GM19468 (cell line): ENCODE measurements around the gene FAM83C.

Experiments
- ATAC-seq: cut with Tn5 transposase; IDR thresholded peaks from one replicate; pipeline ENCODE4 v1.9.1; 2021; ENCODE audit warnings: mild to moderate bottlenecking, moderate library complexity, moderate number of reproducible peaks; ENCODE audit not compliant: unreplicated experiment; ENCODE audit errors: extremely low read depth

Gene FAM83C

GRCh38 chr20:35286077-35286898, 5.9 kb downstream of the FAM83C start:
- no peak for ATAC-seq

GRCh38 chr20:35285806-35286076, 6.5 kb downstream of the FAM83C start:
- ATAC-seq, result no peak

DNA sequence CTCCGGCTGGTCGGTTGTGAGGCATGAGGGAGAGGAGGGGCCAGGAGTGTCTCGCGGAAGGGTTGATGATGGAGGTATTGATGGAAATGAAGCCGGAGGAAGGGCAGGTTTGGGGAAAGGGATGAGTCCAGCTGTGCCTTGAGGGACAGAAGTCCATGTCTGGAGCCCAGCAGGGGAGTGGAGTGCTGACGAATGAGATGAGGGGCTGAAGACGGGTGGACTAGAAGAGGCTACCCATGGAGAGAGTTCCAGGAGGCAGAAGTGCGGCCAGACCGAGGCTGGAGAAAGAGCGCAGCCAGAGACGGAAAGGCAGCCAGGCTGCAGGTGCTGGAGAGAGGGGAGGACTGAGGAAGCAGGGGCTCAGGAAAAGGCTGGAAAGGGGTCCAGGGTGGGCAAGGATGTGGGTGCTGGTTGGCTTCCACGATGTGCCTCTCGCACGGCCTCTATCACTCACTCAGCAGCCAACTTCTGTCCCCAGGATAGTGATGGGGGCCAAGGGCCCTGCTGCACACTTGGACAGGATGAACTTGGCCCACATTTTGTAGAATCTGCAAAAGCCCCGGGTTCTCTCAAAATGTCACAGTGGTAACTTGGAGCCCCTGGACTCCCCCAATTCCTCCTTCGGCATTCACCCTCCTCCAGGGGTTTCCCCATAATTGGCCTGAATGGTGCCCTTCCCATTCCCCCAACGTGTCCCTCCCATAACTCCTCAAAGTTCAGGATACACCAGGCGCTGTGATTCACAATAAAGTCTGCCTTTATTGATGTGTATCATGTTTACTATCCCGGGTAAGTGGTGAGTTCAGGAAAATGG, 7.0 kb downstream of the FAM83C start:
- no peak for ATAC-seq

DNA sequence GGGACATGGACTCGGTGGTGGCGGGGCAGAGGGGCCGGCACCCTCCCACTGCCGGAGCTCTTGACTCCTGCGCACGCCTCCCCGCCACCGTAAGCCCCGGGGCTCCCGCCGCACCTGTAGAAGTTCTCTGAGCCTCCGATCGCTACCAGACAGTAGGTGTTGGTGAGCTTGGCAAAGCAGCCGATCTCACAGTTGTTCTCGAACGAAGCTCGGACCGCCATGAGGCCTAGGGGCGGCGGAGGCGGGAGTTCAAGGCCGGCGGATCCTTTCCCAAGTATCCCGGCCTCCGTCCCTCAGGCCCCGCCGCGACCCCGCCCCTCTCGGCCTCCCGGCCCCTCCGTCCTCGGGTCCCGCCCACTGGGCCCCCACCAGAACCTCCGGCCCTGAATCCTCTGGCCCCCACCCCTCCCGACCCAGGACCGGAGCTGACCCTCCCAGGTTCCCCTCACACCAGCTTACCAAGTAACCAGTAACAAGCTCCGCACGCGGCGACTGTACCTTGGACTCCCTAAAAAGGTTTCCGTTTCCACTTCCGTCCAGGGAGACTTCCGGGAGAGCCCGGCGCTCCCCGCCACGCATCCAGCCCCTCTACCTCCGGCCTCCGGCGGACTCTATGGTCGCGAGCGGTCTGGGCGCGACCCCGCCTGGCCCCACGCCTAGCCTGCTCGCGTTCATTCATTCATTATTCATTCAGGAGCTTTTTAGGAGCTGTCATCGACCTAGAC, 7.8 kb downstream of the FAM83C start, which contains the start of gene EIF6:
TSS of gene EIF6 (minus strand) at position 506 of the 725 bp plus-strand sequence. CDS start at position 221, 285 bp downstream.
- ATAC-seq, result no peak

DNA sequence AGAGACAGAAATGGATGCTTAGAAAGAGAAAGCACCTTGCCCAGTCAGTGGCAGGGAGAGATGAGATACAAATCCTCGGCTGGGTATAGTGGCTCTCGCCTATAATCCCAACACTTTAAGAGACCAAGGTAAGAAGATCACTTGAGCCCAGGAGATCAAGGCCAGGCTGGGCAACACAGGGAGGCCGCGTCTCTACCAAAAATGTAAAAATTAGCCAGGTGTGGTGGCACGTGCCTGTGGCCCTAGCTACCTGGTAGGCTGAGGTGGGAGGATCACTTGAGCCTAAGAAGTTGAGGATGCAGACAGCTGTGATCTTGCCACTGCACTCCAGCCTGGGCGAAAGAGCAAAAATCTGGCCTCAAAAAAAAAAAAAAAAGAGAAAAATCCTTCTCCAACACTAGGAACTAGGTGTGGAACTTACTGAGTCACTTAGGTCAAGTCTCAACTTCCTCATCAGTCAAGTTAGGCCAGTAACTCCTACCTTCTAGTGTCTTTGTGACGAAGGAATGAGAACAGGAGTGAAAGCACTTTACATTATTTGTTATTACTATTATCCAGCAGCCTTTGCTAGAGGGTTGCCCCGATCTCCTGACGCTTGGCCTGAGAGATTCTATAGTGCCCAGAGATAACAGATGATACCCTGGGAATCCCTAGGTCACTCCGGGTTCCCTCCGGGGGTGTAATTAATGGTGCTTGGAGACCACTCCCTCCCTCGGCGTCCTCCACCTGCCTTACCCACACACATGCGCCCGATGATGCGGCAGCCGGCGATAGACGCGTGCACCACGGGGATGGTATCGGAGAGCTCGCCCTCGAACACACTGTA, 8.6 kb downstream of the FAM83C start:
- no peak for ATAC-seq

- ATAC-seq, result no peak
Observed at GRCh38 chr20:35281506-35282101, 10.6 kb downstream of the FAM83C start.

- no peak for ATAC-seq
Observed at GRCh38 chr20:35280523-35280922, 11.7 kb downstream of the FAM83C start.

DNA sequence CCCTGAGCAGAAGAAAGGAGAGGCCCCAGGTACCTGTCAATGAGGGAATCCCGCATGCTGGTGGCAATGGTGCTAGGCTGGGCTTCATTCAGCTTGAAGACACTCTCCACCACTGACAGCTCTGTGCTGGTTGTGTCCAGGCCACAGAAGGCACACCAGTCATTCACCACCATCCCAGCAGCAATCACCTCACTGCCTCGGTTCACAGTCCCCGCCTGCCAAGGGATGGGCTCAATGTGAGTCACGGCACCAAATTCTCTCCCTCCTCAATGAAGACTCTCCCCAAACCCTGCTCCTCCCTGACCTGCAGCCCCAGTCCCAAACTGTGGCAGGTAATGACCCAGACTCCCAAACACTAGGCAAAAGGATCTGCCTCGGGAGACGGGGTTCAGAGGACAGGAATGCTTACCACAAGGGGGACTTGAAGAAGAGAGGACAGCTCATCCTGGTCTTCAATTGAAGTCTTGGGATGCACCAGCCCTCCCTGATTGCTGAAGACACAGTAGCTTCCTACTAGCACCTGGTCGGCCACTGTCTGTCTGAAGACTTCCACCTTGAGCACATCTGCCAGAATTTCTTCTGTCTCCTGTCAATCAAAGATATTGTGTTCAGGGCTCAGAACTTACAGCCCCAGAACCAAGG, 12.6 kb downstream of the FAM83C start:
- no peak for ATAC-seq

DNA sequence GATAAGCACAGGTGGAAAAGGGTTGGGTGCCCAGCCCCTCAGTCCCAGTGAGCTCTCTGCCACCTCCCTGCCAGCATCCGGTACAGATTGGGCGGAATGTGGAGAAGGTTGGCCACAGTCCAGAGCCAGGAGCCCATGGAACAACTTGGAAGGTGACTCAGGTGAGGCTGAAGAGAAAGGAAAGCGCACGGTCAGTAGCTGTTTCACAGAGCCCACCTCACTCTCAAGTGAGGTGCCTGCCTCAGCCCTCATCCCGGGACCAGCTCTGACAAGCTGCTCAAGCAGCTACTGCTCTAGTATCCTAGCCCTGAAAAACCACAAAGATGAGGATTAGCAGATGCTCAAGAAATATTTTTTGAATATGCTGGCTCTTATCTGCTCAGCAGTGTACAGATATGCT, 13.2 kb downstream of the FAM83C start:
- ATAC-seq, result no peak

GRCh38 chr20:35277531-35278395, 14.5 kb downstream of the FAM83C start, which contains the start of gene MMP24OS:
MMP24OS (minus strand) TSS chr20:35278122; CDS start chr20:35277929, 193 bp downstream.
- ATAC-seq, result peak; percentile 85

DNA sequence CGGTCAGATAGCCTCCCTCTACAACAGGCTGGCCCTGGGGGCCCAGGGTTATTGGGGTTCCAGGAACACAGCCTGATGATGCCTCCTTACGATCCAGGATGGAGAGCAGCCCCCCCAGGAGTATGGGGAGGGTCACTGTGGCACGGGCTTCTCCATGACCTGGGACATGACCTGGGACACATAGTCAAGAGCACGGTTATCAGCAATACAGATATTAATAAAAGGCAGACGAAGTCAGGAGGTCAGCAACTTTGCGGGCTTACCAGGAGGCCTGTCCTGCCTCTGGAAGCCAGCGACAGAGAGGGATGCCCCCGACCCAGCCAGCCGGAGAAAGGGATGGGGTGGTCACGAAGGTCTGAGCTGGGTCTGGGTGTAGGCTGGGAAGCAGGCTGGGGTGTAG, 15.1 kb downstream of the FAM83C start:
- ATAC-seq, result no peak

DNA sequence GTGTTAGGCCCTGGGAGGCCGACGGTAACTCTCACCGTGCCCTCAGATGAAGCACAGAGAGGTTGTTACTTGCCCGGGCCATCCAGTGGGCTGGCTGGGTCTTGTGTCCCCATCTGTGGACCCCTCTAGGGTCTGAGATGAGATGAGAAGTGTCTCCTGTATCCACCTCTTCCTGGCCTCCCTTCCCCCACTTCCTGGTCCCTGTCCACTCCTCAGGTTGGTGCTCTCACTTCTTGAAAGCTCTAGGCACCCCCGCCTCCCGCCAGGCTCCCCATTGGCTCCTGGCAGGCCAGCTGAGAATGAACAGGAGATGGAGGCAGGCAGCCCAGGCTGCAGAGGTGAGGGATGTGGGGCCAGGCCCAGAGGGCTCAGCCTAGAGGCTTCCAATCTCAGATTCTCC, 15.8 kb downstream of the FAM83C start:
- ATAC-seq, result no peak

- ATAC-seq, result no peak
Observed at GRCh38 chr20:35275741-35276251, 16.4 kb downstream of the FAM83C start.

GRCh38 chr20:35274172-35275092, 17.8 kb downstream of the FAM83C start:
- ATAC-seq, result no peak

- ATAC-seq, result no peak
Observed at GRCh38 chr20:35273449-35274171, 18.6 kb downstream of the FAM83C start.

DNA sequence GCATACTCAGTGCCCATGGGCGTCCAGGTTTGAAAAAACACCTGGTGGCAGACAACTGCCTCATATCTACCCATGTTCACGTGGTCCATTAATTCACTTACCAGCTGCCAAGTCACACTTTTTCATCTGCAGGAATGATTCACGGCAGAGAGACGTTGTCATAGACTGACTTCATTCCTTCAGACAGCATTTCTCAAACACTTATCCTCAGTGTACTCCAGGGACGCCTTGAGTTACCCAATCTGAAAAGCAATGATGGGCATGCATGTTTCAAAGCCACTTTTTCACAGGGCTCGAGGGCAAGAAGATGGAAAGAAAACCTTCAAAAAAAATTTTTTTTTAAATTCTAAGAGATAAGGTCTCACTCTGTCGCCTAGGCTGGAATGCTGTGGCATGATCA, 20.3 kb downstream of the FAM83C start:
- ATAC-seq, result no peak
